Osteocyte (in vitro differentiated cells): ENCODE measurements around the gene SCN5A. TPM values are rescaled to one million over a fixed set of nuclear protein-coding genes. Genes with fewer than 3 reads are reported as not detected.

Source experiments
- DNase-seq: peaks from one replicate; pipeline ENCODE4 v3.0.0; 2021; ENCODE audit warnings: mixed read lengths; ENCODE audit not compliant: unreplicated experiment; ENCODE audit errors: extremely low spot score
- H3K27ac Mint-ChIP-seq: one replicate; pipeline ENCODE4 v1.8.0; 2021; ENCODE audit warnings: mild to moderate bottlenecking, mixed read lengths; ENCODE audit not compliant: unreplicated experiment
- H3K27me3 Mint-ChIP-seq: one replicate; pipeline ENCODE4 v1.8.0; 2021; ENCODE audit warnings: mixed read lengths; ENCODE audit not compliant: unreplicated experiment
- H3K36me3 Mint-ChIP-seq: one replicate; pipeline ENCODE4 v1.8.0; 2021; ENCODE audit warnings: mixed read lengths; ENCODE audit not compliant: unreplicated experiment
- H3K4me1 Mint-ChIP-seq: one replicate; pipeline ENCODE4 v1.8.0; 2021; ENCODE audit warnings: mixed read lengths; ENCODE audit not compliant: unreplicated experiment
- H3K4me3 Mint-ChIP-seq: one replicate; pipeline ENCODE4 v1.8.0; 2021; ENCODE audit warnings: mild to moderate bottlenecking, moderate library complexity, mixed read lengths; ENCODE audit not compliant: unreplicated experiment
- H3K9me3 Mint-ChIP-seq: one replicate; pipeline ENCODE4 v1.8.0; 2021; ENCODE audit warnings: mixed read lengths; ENCODE audit not compliant: unreplicated experiment
- CTCF ChIP-seq: fragments of 200-600 bp; sonication (generic); IDR thresholded peaks from 2 replicates; pipeline ENCODE4 v1.5.0; 2021; ENCODE audit warnings: antibody characterized with exemption, mild to moderate bottlenecking, moderate library complexity
- total RNA-seq: library from RNA; stranded (reverse); gene quantifications from 2 replicates; pipeline ENCODE4 v1.2.1, GENCODE V29; 2021

The SCN5A gene
- total RNA-seq, 1 donor from 2014 or later, result not detected

GRCh38 chr3:38613426-38613825 lies 36.1 kb downstream of the SCN5A start:
- no peak for TF ChIP-seq CTCF
- peaks cover 3% of the 10 kb centered on the region for H3K27me3 Mint-ChIP-seq
- no peak overlapping the region for H3K27ac Mint-ChIP-seq
- H3K36me3 Mint-ChIP-seq, result no peaks in the 10 kb centered on the region
- no peaks in the 10 kb centered on the region for H3K9me3 Mint-ChIP-seq
- no peak overlapping the region for H3K4me3 Mint-ChIP-seq
- no peak for DNase-seq
- H3K4me1 Mint-ChIP-seq, result no peaks in the 10 kb centered on the region

DNA sequence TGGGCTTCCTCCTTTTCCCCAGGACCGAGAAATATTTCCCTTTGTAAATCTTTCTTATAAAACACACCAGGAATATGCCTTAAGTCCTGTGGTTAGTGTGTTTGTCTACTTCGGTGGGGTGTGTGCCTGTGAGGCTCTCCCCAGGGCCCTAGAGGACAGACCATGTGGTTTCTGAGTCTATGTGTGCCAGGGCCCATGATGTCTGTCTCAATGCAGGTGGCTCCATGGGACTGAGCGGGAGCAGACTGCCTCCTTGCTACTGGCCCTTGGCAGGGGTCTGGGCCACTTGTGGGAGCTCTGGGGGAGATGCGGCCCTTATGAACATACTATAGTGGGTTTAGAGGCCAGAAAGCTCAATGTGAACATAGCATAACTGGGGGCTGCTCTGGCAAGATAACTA lies 37.6 kb downstream of the SCN5A start:
- no peak for TF ChIP-seq CTCF
- Mint-ChIP-seq H3K9me3 (no peaks in the 10 kb centered on the region), H3K27me3 (no peaks in the 10 kb centered on the region), H3K4me3 (no peak overlapping the region), H3K27ac (no peak overlapping the region), H3K36me3 (no peaks in the 10 kb centered on the region), H3K4me1 (no peaks in the 10 kb centered on the region)
- no peak for DNase-seq

- no peak for TF ChIP-seq CTCF
- Mint-ChIP-seq H3K4me1 (no peaks in the 10 kb centered on the region), H3K27ac (no peak overlapping the region), H3K9me3 (no peaks in the 10 kb centered on the region), H3K36me3 (no peaks in the 10 kb centered on the region), H3K27me3 (no peaks in the 10 kb centered on the region), H3K4me3 (no peak overlapping the region)
- no peak for DNase-seq
Observed at GRCh38 chr3:38610934-38611333, 38.6 kb downstream of the SCN5A start.

GRCh38 chr3:38610436-38610835 lies 39.1 kb downstream of the SCN5A start:
- no peaks in the 10 kb centered on the region for H3K9me3 Mint-ChIP-seq
- no peak for TF ChIP-seq CTCF
- no peaks in the 10 kb centered on the region for H3K27me3 Mint-ChIP-seq
- no peaks in the 10 kb centered on the region for H3K4me1 Mint-ChIP-seq
- no peaks in the 10 kb centered on the region for H3K36me3 Mint-ChIP-seq
- no peak for DNase-seq
- H3K4me3 Mint-ChIP-seq, result no peak overlapping the region
- H3K27ac Mint-ChIP-seq, result no peak overlapping the region

DNA sequence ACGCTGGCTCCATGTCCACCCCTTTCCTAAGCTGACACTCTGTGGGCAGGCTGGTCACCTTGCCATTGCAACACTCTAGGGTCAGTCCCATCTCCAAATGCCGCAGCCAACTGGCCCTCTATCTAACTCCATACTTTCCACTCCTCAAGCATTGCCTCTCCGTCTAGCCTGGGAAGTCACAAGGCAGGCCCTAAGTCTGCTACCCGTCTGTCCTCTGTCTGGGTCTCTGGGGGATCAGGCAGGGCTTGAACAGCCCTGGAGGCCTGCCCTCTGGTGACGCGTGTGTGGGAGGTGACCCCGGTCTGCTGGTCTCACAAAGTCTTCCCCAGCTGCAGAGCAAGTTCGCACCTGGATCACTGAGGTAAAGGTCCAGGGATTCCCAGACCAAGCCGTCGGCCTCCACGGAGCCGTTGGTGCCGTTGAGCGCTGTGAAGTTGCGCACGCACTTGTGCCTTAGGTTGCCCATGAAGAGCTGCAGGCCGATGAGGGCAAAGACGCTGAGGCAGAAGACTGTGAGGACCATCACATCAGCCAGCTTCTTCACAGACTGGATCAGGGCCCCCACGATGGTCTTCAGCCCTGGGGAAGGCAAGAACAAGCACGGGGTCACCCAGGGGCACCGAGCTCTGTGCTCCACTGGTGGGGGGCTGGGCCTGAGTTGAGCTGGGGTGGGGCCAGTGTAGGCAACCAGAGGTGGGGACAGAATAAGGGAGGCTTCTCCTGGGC lies 39.9 kb downstream of the SCN5A start:
- TF ChIP-seq CTCF, result no peak
- no peak for DNase-seq
- Mint-ChIP-seq H3K4me1 (no peaks in the 10 kb centered on the region), H3K36me3 (no peaks in the 10 kb centered on the region), H3K4me3 (no peak overlapping the region), H3K27me3 (no peaks in the 10 kb centered on the region), H3K9me3 (no peaks in the 10 kb centered on the region), H3K27ac (no peak overlapping the region)
